ENCODE measurements around the gene MAST2. TPM values are rescaled to one million over a fixed set of nuclear protein-coding genes. Genes with fewer than 3 reads are reported as not detected.
A peak's percentile ranks its signal among the peaks of the same experiment; 100 is the strongest.

MAST2 gene
- total and polyA plus RNA-seq, 9 of the 15 experiments (the other 6 are each of a cell fraction or from before 2014, with no cell fraction given), result 0.73 to 32.0 (median 17.8) TPM

DNA sequence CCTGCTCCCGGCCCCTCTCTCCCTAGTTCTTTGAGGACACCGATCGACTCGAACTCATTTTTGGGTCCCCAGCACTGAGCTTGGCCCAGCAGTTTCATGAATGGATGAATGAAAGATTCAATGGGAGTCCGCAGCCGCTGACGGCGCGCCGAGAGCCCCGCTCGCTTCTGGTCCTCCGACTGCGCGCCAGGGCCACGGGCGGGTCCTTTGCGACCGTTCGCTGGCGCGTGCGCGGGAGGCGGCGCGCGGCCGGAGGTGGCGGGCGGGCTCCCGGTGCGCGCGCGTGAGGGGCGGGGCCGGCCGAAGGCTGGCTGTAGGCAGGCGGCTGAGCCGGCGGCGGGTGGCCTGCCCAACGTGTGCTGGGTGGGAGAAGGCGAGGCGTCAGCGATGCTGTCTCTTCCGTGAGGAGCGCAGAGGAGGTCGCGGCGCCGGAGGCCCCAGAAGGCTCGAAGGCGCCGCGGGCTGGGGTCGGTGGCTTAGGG is at the start of gene MAST2 (continued):
- TF ChIP-seq ZBTB1 (CRISPR knock-in tag; IDR thresholded peaks at IDR 0.05; ENCODE audit: borderline replicate concordance, low read depth) (peak; percentile 84), MAZ (CRISPR knock-in tag; conservative IDR thresholded peaks at IDR 0.05 in 1 of 2, IDR thresholded peaks at IDR 0.05 in 1 of 2) (peak; percentile 70 to 72; a peak in 3 of 4 replicates), THAP12 (CRISPR knock-in tag; IDR thresholded peaks at IDR 0.05) (peak; percentile 95), ERF (CRISPR knock-in tag; IDR thresholded peaks at IDR 0.05) (0 out of 2 replicates have a peak, but pooled peaks have one; percentile 16), POLR2A (conservative IDR thresholded peaks at IDR 0.05) (peak; percentile 83), E2F3 (CRISPR knock-in tag; IDR thresholded peaks at IDR 0.05) (peak; percentile 68), POLR2B (IDR thresholded peaks at IDR 0.05; ENCODE audit: low read depth, partially characterized antibody) (no peak), L3MBTL2 (IDR thresholded peaks at IDR 0.05) (peak; percentile 72), RB1 (IDR thresholded peaks at IDR 0.05; ENCODE audit: low read depth) (peak; percentile 99), ZNF551 (CRISPR knock-in tag; IDR thresholded peaks at IDR 0.05) (no peak), GTF2B (IDR thresholded peaks at IDR 0.05; ENCODE audit: extremely low read depth, insufficient read length) (no peak)
- TF ChIP-seq, protein P1, sequence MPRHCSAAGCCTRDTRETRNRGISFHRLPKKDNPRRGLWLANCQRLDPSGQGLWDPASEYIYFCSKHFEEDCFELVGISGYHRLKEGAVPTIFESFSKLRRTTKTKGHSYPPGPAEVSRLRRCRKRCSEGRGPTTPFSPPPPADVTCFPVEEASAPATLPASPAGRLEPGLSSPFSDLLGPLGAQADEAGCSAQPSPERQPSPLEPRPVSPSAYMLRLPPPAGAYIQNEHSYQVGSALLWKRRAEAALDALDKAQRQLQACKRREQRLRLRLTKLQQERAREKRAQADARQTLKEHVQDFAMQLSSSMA (CRISPR knock-in tag; IDR thresholded peaks at IDR 0.05), result peak; percentile 81
- TF ChIP-seq, protein P2, sequence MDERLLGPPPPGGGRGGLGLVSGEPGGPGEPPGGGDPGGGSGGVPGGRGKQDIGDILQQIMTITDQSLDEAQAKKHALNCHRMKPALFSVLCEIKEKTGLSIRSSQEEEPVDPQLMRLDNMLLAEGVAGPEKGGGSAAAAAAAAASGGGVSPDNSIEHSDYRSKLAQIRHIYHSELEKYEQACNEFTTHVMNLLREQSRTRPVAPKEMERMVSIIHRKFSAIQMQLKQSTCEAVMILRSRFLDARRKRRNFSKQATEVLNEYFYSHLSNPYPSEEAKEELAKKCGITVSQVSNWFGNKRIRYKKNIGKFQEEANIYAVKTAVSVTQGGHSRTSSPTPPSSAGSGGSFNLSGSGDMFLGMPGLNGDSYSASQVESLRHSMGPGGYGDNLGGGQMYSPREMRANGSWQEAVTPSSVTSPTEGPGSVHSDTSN (CRISPR knock-in tag; IDR thresholded peaks at IDR 0.05; ENCODE audit: low read depth), result no peak
- TF ChIP-seq, protein P2 (tag; conservative IDR thresholded peaks at IDR 0.05; ENCODE audit: low read depth), result no peak
